D341Med (cell line): ENCODE results near the gene CHMP2B.
"Not testable (repeated sequence)": the region's sequence is repeated elsewhere in the genome, so short reads cannot be mapped to it uniquely, and the experiment has no call there.

ENCODE experiments used
- DNase-seq: peaks from one replicate; pipeline ENCODE4 v3.0.0; 2012; ENCODE audit warnings: low spot score

CHMP2B gene

DNA sequence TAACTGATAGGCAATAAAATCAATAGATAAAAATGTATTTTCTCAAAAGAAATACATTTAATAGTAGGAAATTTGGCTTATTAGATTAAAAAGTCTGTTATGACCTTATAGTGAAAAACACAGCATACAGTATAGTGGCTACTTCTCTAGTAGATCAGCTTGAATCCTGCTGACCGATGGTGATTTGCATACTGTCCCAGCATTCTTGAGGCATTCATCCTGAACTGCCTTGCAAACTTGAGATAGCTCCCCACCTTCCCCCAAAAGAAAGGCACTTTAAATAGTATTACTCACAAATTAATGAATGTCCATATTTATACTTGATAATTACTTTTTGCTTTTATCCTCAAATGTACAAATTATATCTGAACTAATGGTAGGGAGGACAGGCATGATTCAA lies 6.7 kb downstream of the CHMP2B start:
- DNase-seq, result no peak

DNA sequence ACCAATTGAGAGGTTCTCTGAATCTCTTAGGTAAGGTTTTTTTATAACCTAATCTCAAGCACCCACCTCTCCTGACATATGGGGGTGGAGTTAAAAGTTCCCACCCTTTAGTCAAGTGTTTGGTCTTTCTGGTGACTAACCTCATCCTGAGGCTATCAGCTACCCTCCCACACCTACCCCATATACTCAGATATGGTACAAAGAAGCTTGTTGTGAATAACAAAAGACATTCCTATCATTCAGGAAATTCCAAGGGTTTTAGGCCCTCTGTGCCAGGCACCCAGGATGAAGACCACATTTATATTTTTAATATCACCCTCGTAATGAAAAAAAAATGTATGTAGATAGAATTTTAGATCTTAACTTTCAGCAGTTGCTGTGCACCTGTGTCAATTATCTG lies 9.0 kb downstream of the CHMP2B start:
- DNase-seq, result no peak

DNA sequence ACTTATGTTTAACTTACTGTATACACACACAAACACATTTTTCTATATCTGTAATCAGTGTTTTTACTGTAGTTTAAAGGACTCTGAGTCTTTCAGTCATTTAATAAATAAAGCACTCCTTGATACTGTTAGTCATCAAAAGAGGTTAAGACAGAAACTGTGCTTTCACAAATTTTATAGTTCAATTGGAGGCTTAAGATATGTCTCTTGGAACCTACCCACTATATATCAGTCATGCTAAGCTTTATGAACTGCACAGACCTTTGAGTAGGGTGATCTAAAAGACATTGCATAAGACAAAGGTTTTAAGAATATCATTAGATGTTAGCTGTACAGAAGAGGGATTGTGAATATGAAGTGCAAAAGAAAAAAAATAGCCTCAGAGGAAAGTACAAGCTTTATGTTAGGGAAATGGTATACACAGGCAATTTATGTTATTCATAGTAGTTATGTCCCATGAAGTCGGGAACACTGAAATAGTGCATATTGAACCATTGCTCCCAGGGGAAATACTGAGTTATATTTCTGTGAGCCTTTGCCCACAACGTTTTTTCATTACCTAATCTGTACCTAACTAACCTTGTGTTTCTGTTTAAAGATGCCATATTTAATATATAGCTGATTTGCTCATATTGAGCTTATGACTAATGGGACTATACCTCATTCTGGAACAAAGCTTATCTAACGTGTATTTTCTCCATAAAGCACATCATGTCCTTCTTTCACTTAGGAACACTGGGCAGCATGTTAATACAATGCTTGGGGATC lies 19.7 kb downstream of the CHMP2B start:
- DNase-seq, result no peak

DNA sequence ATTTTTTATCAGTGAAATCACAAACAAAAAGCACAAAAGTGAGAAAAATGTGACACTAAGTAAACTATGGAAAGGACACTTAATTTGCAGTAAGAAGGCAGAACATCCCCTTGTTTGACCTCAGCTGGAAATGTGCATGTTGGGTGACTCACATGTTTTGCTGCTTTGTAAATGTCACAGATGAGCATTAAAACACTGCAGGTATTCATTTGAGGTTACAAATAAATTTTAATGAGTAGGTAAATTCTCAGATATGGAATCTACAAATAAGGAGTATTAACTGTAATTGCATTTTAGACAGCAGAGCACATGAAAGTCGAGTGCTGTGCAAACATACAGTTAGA lies 20.3 kb downstream of the CHMP2B start:
- no peak for DNase-seq

DNA sequence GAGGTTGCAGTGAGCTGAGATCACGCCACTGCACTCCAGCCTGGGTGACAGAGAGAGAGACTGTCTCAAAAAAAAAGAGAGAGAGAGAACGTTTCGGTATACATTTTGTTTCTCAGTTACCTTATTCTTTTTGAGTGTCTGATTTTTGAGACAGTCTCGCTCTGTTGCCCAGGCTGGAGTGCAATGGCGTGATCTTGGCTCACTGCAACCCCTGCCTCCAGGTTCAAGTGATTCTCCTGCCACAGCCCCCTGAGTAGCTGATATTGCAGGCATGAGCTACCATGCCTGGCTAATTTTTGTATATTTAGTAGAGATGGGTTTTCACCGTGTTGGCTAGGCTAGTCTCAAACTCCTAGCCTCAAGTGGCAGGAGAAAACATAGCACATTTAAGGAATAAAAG lies 21.1 kb downstream of the CHMP2B start:
- not testable (repeated sequence) for DNase-seq

DNA sequence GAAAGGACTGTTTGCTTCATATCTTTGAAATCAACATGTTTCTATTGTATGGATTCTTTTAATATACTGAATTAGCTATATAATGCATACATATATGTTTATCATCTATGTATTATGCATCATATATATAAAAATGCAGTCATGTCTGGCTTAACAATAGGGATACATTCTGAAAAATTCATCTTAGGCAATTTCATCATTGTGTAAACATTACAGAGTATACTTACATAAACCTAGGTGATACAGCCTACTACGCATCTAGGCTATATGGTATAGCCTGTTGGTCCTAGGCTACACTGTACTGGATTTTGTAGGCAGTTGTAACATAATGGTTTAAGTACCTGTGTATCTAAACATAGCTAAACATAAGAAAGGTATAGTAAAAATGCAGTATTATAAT lies 21.7 kb downstream of the CHMP2B start:
- no peak for DNase-seq

DNA sequence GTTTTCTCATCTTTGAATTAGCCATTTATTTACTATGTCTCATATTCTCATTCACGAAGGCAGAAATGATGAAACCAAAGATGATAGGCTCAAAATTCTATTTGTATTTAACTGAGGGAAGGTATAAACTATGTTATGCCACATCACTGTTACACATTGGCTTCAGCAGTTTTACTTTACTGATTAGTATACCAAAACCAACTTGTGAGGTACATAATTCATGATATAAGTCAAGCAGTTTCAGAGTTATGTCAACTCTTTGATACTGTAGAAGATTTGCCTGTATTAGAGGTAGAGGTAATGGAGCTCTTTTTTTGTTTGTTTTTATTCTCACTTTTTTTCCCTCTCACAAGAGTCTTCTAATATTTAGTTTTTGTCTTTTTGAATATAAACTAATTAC lies 22.9 kb downstream of the CHMP2B start:
- no peak for DNase-seq

DNA sequence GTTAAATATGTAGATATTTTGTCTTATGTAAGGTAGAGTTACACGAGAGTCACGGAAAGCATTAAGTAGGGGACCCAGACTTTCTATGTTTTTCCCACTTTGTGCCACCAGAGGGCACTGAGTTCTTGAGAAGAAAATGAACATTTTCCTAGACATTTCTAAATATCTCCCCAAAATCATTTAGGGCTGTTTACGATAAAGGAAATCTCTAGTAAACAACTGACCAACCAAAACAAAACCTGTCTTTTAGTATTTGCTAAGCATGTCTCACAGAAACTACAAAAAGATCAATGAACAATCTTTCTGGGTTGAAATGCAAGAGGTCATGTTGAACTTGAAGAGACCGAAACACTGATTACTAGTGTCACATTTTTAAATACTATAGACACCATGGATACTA lies 33.2 kb downstream of the CHMP2B start:
- DNase-seq, result peak; percentile 42

DNA sequence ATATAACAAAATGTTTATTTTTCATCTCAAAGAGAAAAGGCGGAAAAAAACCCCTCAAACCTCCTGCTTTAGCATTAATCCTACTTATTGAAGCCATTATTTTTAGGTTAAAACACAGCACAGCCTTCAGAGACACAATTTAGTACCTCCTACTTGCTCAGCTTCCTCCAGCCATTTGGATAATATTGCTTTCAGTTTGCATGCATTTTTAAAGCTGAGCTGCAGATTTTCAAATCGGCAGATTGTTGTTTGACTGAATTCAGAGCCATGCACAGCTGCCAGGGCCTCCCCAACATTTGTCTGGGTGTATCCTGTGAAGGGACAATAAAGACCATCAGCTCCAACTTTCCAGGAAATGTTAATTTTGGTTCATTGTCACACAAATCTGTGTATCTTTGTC lies 34.8 kb downstream of the CHMP2B start:
- DNase-seq, result no peak

DNA sequence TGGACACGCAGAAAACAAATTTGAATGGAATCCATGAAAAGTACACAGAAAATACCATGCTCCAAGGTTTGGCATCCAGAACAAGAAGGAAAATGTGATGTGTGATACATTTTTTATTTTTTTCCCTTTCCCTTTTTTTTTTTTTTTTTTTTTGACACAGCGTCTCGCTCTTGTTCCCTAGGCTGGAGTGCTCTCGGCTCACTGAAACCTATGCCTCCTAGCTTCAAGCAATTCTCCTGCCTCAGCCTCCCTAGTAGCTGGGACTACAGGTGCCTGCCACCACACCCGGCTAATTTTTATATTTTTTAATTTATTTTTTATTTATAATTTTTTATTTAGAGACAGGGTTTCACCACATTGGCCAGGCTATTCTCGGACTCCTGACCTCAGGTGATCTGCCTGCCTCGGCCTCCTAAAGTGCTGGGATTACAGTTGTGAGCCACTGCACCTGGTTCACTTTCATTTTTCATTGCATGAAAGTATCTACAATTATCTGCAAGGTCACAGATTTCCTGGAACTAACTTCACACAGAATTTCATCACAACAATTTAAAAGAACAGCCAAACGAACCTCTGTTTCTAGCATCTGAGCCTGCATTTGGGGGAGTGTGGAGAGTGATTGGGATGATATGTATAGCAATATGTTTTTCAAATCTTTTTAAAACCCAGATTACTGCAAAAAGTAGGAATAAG lies 41.0 kb downstream of the CHMP2B start:
- DNase-seq, result no peak

DNA sequence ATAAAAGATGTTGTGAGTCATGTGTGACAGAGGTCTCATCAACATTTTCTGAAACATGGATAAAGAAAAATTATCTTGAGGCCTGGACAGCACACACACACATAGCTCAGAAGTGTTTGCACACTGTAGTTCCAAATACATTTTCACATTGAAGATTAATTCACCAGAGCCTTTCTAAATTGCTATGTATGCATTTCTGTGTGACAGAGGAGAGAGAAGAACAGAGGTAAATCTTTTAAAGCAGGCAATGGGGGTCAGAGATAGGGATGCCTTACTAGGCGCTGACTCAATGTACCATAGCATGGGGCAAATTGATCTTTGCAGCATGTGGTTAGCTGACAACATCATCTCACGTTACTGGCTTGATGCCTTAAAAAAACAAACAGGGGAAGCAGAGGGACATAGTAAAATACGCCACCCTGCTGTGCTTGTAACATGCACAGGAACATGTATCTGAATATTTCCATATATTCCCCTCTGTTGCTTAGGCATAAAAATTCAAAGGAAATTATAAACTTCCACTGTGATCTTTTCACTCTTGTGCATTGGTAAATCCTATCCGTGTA lies 41.6 kb downstream of the CHMP2B start:
- no peak for DNase-seq

DNA sequence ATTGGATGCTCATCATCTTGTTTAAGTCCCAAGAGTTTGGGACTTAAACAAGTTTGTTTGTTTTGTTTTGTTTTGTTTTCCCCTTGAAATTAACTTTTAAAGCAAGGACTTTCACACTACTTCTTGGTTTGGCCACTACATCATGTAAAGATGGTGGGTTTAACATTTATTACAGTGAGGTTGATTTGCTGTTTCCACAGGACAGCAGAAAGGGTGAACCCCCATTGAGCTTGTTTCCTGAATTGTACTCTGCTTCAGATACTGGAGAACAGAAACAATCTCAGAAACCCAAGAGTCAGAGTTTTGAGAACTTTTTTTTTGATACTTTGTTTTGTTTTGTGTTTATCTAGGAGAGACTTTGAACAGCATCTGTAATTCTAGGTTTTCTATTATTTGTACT lies 42.6 kb downstream of the CHMP2B start:
- DNase-seq, result no peak

DNA sequence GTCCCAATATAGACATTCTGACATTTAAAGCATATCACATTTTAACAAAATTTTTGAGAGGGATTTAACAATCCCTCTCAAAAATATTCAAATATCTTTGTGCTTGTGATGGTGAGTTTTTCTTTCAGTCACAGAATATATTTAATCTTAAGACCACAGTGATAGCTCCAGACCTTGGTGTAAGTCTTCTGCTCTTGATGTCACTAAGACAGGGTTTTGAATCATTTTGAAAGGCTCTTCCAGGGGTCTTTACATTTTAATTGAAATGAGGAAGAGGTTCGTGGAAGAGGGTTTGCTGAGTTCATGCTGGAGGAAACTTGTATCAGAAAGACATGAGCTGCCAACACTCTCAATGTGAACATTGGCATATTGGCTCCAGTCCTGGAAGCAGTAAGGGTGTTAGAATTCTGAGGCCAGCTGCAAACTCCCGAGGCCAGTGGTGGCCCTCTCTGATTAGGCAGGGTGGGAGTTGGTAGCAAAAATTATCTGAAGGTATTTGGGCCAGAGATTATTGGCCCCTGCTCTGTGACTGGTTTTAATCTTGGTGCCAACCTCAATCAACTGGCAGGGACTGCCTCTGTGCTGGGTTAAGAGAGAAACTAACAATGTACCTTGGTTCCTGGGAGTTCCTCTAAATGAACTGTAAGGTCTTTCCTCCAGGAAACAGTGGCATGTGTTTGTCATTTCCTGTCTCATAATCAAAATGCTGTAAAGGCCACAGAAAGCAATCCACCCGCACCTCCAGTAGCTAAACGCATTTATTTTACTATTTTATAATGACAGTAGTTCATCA lies 44.0 kb downstream of the CHMP2B start:
- DNase-seq, result no peak

DNA sequence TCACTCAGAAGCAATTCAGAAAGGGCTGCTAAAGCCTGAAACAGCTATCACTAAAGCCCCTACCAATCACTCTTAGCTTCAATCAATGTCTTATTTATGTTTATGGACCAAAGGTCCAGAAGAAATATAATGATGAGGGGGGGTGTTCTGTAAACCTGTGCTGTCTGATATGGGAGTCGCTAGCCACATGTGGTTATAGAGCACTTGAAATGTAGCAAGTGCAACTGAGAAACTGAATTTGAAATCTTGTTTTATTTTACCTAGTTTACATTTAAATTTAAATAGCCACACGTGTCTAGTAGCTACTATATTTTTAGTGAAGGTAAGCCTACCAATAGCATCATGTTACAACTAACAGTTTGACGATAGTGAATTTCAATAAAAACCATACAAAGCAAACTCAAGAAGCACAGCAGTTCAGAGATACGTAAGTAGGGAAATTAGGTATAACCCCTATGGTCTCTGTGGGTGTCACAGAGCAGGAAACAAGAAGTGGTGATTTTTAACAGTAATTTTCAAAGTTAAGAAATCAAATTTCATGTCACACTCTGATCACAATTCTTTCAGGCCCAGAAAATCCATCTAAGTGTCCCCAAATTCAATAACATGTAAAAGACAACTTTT lies 45.7 kb downstream of the CHMP2B start:
- DNase-seq, result no peak

DNA sequence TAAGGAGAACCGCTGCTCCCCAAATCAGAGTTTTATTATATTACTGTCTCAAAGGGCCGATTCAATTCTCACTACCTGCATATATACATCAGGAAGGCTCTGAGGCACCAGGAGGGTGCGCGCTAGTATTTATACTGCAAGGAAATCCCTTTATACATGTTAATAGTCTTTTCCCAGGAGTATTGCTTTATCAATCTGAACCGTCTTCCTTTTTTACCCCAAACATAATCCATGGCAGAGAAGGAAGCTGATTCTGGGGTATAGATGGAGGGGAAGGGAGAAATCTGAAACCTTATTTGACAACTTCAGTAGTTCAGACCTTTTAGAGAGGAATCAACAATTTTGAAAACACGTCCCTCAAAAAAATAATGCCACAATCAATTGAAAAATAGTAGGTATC lies 49.4 kb downstream of the CHMP2B start, which contains the start of gene POU1F1:
Gene POU1F1, minus strand, starts transcription at position 101 of the 400 bp plus-strand sequence. CDS start 122 bp downstream, outside the sequence.
- DNase-seq, result no peak

DNA sequence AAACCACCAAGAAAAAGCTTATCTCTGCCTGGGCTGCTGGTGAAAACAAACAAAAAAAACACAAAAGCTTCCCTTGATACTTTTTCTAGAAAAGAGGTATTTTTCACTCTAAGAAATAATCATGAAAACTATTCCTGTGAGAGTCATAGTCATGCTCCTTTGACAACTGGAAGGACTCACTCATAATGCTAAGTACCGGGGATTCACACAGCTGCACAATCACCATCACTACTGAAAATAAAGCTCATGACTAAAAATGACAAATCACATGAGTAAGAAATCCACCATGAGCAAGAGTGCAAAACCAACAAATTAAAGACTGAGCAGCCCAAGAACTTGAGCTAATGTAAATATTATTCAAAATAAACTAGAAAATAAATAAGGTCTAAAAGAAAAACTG lies 59.9 kb downstream of the CHMP2B start:
- DNase-seq, result no peak

DNA sequence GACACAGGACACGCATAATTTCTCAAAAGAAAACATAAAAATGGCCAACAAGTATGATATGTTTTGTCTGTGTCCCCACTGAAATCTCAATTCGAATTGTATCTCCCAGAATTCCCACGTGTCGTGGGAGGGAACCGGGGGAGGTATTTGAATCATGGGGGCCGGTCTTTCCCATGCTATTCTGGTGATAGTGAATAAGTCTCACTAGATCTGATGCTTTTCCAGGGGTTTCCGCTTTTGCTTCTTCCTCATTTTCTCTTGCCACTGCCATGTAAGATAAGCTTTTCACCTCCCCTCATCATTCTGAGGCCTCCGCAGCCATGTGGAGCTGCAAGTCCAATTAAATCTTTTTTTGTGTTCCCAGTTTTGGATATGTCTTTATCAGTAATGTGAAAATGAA lies 61.3 kb downstream of the CHMP2B start:
- no peak for DNase-seq

DNA sequence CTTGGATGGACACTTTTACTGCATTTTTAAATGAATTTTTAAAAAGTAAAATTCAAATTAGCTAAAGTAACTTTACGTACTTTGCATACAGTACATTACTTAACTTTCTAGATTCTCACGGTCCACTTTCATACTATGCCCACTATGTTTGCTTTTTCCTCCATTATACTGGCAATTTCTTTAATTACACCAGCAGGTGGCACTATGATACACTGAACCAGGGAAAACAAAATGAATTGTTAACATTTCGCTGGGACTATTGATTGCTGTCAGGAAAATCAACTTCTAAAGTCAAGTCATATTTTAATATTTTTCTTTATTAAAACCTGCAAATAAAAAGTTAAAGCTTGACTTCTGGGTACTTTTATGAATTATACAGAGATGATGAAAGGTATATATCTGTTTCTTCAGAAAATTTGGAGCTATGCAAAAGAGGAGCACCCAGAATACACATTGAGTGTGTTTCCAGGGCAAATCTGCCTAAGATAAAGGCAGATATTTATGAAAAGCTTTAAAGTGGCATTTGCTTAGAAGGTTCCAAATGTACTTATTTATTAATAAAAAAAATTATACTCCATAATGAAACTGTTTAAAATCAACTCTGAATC lies 71.1 kb downstream of the CHMP2B start:
- DNase-seq, result peak; percentile 32

DNA sequence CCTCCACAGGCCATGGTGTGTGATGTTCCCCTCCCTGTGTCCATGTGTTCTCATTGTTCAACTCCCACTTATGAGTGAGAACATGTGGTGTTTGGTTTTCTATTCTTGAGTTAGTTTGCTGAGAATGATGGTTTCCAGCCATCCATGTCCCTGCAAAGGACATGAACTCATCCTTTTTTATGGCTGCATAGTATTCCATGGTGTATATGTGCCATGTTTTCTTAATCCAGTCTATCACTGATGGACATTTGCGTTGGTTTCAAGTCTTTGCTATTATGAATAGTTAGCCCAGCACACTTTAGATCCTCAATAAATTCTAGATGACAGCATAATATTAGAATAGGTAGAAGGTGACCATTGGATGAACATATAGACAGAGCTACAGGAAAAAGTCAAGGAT lies 77.9 kb downstream of the CHMP2B start:
- not testable (repeated sequence) for DNase-seq
